GM13976 (cell line): Measurements from ENCODE around the gene RAB40C.
A peak's percentile ranks its signal among the peaks of the same experiment; 100 is the strongest.

Experiments used
- DNase-seq: peaks from one replicate; pipeline ENCODE4 v3.0.0; 2012; ENCODE audit warnings: low spot score
- in situ Hi-C: fragments of 300-500 bp; cut with MboI; formaldehyde crosslinking; loops from one replicate; pipeline ENCODE4 v1.12.0; 2022; ENCODE audit warnings: low sequenced_read_pairs, mixed read lengths, inconsistent platforms; ENCODE audit not compliant: unreplicated experiment
- TF ChIP-seq, protein P1 (sequence below): IDR thresholded peaks from 2 replicates; pipeline ENCODE4 v1.5.1; 2012; ENCODE audit warnings: borderline replicate concordance, mild to moderate bottlenecking; ENCODE audit not compliant: insufficient read depth; ENCODE audit errors: extremely low read depth, missing control alignments, control extremely low read depth

The RAB40C gene

GRCh38 chr16:657487-657886 lies 67.6 kb downstream of the RAB40C start:
- no peak for DNase-seq
- in situ Hi-C loops = no loop called here
- TF ChIP-seq, protein P1, sequence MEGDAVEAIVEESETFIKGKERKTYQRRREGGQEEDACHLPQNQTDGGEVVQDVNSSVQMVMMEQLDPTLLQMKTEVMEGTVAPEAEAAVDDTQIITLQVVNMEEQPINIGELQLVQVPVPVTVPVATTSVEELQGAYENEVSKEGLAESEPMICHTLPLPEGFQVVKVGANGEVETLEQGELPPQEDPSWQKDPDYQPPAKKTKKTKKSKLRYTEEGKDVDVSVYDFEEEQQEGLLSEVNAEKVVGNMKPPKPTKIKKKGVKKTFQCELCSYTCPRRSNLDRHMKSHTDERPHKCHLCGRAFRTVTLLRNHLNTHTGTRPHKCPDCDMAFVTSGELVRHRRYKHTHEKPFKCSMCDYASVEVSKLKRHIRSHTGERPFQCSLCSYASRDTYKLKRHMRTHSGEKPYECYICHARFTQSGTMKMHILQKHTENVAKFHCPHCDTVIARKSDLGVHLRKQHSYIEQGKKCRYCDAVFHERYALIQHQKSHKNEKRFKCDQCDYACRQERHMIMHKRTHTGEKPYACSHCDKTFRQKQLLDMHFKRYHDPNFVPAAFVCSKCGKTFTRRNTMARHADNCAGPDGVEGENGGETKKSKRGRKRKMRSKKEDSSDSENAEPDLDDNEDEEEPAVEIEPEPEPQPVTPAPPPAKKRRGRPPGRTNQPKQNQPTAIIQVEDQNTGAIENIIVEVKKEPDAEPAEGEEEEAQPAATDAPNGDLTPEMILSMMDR = no peak

DNA sequence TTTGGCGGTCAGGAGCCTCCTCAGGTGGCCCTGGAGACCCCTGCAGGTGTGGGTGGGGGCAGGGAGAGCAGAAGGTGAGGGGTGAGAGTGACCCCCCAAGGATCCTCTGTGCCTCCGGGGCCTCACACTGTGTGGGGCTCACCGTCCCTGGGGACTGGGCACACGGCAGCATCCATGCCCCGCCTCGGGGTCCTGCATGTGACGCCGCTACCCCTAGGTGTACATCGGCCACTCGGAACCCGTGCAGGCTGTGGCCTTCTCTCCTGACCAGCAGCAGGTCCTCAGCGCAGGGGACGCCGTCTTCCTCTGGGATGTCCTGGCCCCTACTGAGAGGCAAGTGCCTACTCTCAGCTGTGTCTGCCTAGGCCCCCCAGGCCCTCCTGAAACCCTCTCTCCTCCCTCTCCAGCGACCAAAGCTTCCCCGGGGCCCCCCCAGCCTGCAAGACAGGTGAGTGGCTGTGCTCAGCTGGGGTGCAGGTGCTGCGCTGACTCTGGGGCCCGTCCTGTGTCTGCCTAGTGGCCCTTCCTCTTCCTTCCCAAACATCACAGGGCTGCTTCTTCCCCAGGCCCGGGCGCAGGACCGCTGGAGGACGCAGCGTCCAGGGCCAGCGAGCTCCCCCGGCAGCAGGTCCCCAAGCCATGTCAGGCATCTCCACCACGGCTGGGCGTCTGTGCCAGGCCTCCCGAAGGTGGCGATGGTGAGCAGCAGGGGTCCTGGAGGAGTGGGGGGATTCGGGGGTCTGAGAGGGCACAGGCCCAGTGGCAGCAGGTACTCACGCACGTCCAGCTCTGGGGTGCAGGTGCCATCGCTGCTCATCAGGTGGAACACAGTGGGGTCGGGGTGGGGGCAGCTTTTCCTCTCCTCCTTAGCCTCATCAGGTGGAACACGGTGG lies 69.1 kb downstream of the RAB40C start:
- TF ChIP-seq, protein P1 = no peak
- no peak for DNase-seq
- in situ Hi-C loops = no loop called here

DNA sequence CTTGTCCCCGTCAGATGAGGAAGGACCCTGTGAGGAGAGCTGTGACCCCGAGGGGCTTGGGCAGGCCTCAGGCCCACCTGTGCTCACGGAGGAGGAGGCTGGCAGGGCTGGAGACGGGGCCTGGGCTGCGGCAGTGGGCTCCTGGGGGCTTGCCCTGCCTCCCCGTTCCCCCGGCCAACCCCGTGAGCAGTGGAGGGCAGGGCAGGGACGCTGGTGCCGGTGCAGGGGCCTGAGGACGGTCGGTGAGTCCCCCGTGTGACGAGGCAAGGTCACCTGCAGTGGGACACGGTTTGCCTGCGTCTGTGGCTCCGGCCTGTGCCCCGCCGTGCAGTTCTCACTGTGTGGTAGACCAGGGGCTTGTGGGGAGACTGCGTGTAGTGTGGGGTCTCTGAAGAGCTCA lies 69.8 kb downstream of the RAB40C start:
- no peak for DNase-seq
- in situ Hi-C loops = no loop called here
- TF ChIP-seq, protein P1 = no peak

DNA sequence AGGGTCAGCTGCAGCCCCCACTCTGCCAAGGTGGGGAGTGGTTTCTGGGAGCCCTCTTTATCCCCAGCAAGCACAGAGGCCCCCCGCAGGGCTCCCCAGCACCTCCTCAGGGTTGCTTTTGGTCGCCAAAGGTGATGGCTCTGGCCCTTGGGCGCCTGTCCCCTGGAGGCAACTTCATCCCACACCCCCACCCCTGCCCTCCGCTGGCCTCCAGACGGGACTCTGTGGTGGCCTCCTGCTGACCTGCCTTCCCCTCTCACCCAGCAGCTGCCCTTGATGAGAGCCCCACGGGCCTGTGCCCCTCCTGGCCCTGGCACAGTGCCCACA lies 70.2 kb downstream of the RAB40C start:
- DNase-seq = no peak
- in situ Hi-C loops = no loop called here
- TF ChIP-seq, protein P1 = no peak

DNA sequence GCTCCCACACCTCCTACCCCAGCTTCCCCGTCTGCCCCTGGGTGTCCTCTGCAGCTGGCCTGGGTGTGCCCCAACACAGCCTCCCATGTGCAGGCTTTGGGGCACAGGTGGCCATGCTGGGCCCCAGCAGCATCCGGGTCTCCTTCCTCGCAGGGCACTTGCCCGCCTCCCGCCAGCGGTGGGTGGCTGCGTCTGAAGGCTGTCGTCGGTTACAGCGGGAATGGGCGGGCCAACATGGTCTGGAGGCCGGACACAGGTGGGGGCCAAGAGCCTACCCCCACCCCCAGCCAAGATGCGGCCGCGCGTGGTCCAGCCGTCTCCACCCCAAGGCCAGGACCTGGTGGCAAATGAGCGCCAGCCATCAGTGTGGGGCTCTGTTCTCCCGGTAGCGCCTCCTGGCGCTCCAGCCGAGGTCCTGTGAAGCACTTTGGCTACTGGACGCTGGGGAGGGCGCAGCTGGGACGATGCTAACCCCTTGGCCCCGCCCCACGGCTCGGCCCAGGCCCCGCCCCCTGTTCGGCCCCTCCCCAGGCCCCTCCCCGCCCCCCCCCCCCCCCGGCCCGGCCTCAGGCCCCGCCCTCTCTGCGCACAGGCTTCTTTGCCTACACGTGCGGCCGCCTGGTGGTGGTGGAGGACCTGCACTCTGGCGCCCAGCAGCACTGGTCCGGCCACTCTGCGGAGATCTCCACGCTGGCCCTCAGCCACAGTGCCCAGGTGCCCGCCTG lies 70.8 kb downstream of the RAB40C start:
- in situ Hi-C loops = no loop called here
- DNase-seq = peak; percentile 96
- TF ChIP-seq, protein P1 = peak; percentile 67

- in situ Hi-C loops = no loop called here
- DNase-seq = no peak
- TF ChIP-seq, protein P1 = no peak
Observed at GRCh38 chr16:661184-661821, 71.4 kb downstream of the RAB40C start.
